DND-41 (cell line): Measurements from ENCODE around the gene PPFIBP1.

Experiments used
- EZH2 ChIP-seq: IDR thresholded peaks from 3 replicates; pipeline ENCODE4 v1.6.1; 2012; ENCODE audit warnings: borderline replicate concordance, low read depth, mild to moderate bottlenecking, moderate library complexity, low read length, inconsistent platforms; ENCODE audit not compliant: severe bottlenecking
- TF ChIP-seq, protein P1 (sequence below): IDR thresholded peaks from 2 replicates; pipeline ENCODE4 v1.5.1; 2012; ENCODE audit warnings: borderline replicate concordance, low read length, moderate library complexity, mild to moderate bottlenecking; ENCODE audit not compliant: poor library complexity, severe bottlenecking; ENCODE audit errors: extremely low read depth

DNA sequence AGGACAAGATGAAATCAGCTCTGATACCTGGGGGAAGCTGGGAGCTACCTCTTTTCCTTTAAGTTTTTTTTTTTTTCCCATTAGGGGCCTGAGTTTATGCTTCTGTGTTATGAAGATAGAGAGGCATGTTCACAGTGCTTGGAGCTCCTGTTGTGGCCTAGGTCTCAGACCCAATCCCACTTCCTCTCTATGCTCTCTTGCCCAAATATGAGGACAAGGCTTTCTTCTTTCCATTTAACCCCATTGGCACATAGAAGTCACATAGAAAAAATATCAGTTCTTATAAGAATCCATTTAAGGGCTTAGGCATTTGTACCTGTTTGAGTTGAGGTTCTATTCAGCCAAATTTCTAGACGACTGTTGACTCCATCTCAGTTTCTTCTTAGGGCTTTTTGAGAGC is 199.2 kb downstream of the PPFIBP1 start:
- TF ChIP-seq, protein P1, sequence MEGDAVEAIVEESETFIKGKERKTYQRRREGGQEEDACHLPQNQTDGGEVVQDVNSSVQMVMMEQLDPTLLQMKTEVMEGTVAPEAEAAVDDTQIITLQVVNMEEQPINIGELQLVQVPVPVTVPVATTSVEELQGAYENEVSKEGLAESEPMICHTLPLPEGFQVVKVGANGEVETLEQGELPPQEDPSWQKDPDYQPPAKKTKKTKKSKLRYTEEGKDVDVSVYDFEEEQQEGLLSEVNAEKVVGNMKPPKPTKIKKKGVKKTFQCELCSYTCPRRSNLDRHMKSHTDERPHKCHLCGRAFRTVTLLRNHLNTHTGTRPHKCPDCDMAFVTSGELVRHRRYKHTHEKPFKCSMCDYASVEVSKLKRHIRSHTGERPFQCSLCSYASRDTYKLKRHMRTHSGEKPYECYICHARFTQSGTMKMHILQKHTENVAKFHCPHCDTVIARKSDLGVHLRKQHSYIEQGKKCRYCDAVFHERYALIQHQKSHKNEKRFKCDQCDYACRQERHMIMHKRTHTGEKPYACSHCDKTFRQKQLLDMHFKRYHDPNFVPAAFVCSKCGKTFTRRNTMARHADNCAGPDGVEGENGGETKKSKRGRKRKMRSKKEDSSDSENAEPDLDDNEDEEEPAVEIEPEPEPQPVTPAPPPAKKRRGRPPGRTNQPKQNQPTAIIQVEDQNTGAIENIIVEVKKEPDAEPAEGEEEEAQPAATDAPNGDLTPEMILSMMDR = no peak
- TF ChIP-seq EZH2 = no peak
